GM12878 (cell line): Measurements from ENCODE around the gene ITIH1. TPM values are rescaled to one million over a fixed set of nuclear protein-coding genes. Genes with fewer than 3 reads are reported as not detected.

Experiments used
- ATAC-seq: fragments of 200-7000 bp; cut with Tn5 transposase; 3 replicates; pipeline ENCODE4 v1.9.1; 2020; ENCODE audit warnings: mild to moderate bottlenecking, moderate library complexity
- BruUV-seq: library from RNA; stranded (reverse); fragments of 400-500 nt; replicated peaks from 2 replicates; lab custom pipeline; 2021; lab: Mats Ljungman, UMichigan
- CTCF ChIA-PET: fragments of 300-600 bp; sonication (Branson Sonifier 250); formaldehyde crosslinking; extraction: SDS; loops from one replicate; lab custom pipeline; 2021; ENCODE audit warnings: inconsistent platforms; lab: Yijun Ruan, JAX
- POLR2A ChIA-PET: fragments of 350-600 bp; formaldehyde crosslinking; extraction: SDS; loops from one replicate; lab custom pipeline; 2021; ENCODE audit warnings: inconsistent platforms; lab: Charles Lee
- RAD21 ChIA-PET: fragments of 300-600 bp; sonication (Branson Sonifier 250); formaldehyde crosslinking; loops from one replicate; lab custom pipeline; 2023; ENCODE audit warnings: antibody characterized with exemption; ENCODE audit not compliant: unreplicated experiment; lab: Charles Lee
- SMC1A ChIA-PET: fragments of 300-600 bp; sonication (Branson Sonifier 250); formaldehyde crosslinking; loops from one replicate; lab custom pipeline; 2023; ENCODE audit not compliant: unreplicated experiment, uncharacterized antibody; lab: Charles Lee
- DNase-seq: peaks from one replicate; pipeline ENCODE4 v3.0.0-alpha.2; 2011; ENCODE audit warnings: low read depth, low spot score
- FAIRE-seq: peaks from 3 replicates; lab custom pipeline; 2011; peaks lifted over from hg19 to GRCh38; lab: Jason Lieb, UNC
- H2AFZ ChIP-seq: 2 replicates; pipeline ENCODE4 v1.6.0; 2011; ENCODE audit warnings: low read depth, low read length, control low read depth; ENCODE audit not compliant: control insufficient read depth
- H3K27ac ChIP-seq: 2 replicates; pipeline ENCODE4 v1.5.1; 2011; ENCODE audit warnings: control low read depth; ENCODE audit not compliant: control insufficient read depth, insufficient read depth
- H3K27me3 ChIP-seq, 2 experiments: replicated peaks in 1 of 2; 2 replicates each; pipeline versions ENCODE4 v1.6.0 to v1.6.1; 2011; ENCODE audit warnings: low read length in 1 of 2; ENCODE audit not compliant: control insufficient read depth in 2 of 2, insufficient read depth in 2 of 2
- H3K36me3 ChIP-seq, 2 experiments: 2 replicates each; pipeline ENCODE4 v1.5.1; 2011; ENCODE audit warnings: low read length in 1 of 2; ENCODE audit not compliant: control insufficient read depth in 2 of 2, insufficient read depth in 2 of 2
- H3K4me1 ChIP-seq: 2 replicates; pipeline ENCODE4 v1.6.1; 2011; ENCODE audit warnings: mild to moderate bottlenecking, low read length, moderate library complexity, mixed read lengths; ENCODE audit not compliant: control insufficient read depth, insufficient read depth
- H3K4me2 ChIP-seq: 2 replicates; pipeline ENCODE4 v1.6.0; 2011; ENCODE audit warnings: control low read depth; ENCODE audit not compliant: control insufficient read depth, insufficient read depth
- H3K4me3 ChIP-seq: fragments of 200-600 bp; sonication (generic); 2 replicates; pipeline ENCODE4 v1.5.1; 2016
- H3K79me2 ChIP-seq: 2 replicates; pipeline ENCODE4 v1.6.0; 2011; ENCODE audit warnings: low read length; ENCODE audit not compliant: control insufficient read depth, insufficient read depth
- H3K9ac ChIP-seq: 2 replicates; pipeline ENCODE4 v1.8.0; 2011; ENCODE audit warnings: low read length, control low read depth, mixed read lengths; ENCODE audit not compliant: control insufficient read depth, insufficient read depth
- H3K9me3 ChIP-seq: replicated peaks from 3 replicates; pipeline ENCODE4 v1.5.1; 2011; ENCODE audit warnings: mild to moderate bottlenecking, low read length; ENCODE audit not compliant: control insufficient read depth, insufficient read depth
- H4K20me1 ChIP-seq: 2 replicates; pipeline ENCODE4 v1.6.0; 2011; ENCODE audit not compliant: control insufficient read depth, insufficient read depth
- CEBPB ChIP-seq, 2 experiments: fragments of 150-350 bp in 1 of 2; IDR thresholded peaks; 2 replicates each; pipeline ENCODE4 v1.6.1; 2012 to 2014; ENCODE audit warnings: low read depth in 2 of 2, low read length in 2 of 2, borderline replicate concordance in 1 of 2, inconsistent platforms in 1 of 2
- CHD4 ChIP-seq: fragments of 200-600 bp; sonication (generic); IDR thresholded peaks from 2 replicates; pipeline ENCODE4 v1.6.1; 2016; ENCODE audit warnings: mild to moderate bottlenecking
- GATAD2B ChIP-seq: fragments of 450-650 bp; conservative IDR thresholded peaks from 2 replicates; pipeline ENCODE4 v1.6.1; 2017; ENCODE audit warnings: low read depth, mild to moderate bottlenecking, moderate library complexity
- KDM1A ChIP-seq: fragments of 200-600 bp; sonication (generic); IDR thresholded peaks from 2 replicates; pipeline ENCODE4 v1.6.1; 2016; ENCODE audit warnings: borderline replicate concordance
- TAF1 ChIP-seq: IDR thresholded peaks from 2 replicates; pipeline ENCODE4 v1.6.1; 2011; ENCODE audit warnings: mild to moderate bottlenecking, low read depth, low read length, borderline replicate concordance
- YBX1 ChIP-seq: fragments of 450-650 bp; IDR thresholded peaks from 2 replicates; pipeline ENCODE4 v1.6.1; 2016; ENCODE audit warnings: antibody characterized with exemption
- ZNF207 ChIP-seq: fragments of 450-650 bp; IDR thresholded peaks from 2 replicates; pipeline ENCODE4 v1.6.1; 2014; ENCODE audit warnings: antibody characterized with exemption, mild to moderate bottlenecking, borderline replicate concordance
- WGBS: methylation state at CpG from one replicate; pipeline ENCODE4 v1.1.6; 2016; ENCODE audit warnings: low lambda C conversion rate; ENCODE audit not compliant: insufficient replicate concordance, insufficient coverage; ENCODE audit errors: missing lambda C conversion rate; 5-methylcytosine and 5-hydroxymethylcytosine counted together
- in situ Hi-C: fragments of 300-500 bp; cut with MboI; formaldehyde crosslinking; loops from 9 replicates; pipeline ENCODE4 v1.14.3; 2018; ENCODE audit warnings: mixed read lengths
- intact Hi-C: fragments of 100-400 bp; cut with micrococcal nuclease; formaldehyde crosslinking; loops from one replicate; pipeline ENCODE4 v1.14.2; 2022; ENCODE audit not compliant: unreplicated experiment
- polyA plus RNA-seq, 11 experiments: library from polyadenylated mRNA; depleted of rRNA in 4 of 11; unstranded in 6 of 11; stranded (reverse) in 5 of 11; fragments of >200 nt; fragmentation: Nextera tagmentation in 4 of 11; fragmentation: Illumina TruSeq in 1 of 11; extraction: Ambion mirVana in 4 of 11; extraction: Trizol in 1 of 11; gene quantifications; 1 replicate in 1 of 11; 2 replicates in 10 of 11; pipeline versions ENCODE4 v1.2.1 to v1.2.3, GENCODE V29; 2011 to 2016; ENCODE audit warnings: inconsistent platforms in 2 of 11, missing spikeins in 2 of 11, low read depth in 1 of 11
- total RNA-seq, 4 experiments: library from RNA; depleted of rRNA in 3 of 4; stranded (reverse); fragments of >200 nt in 3 of 4; fragmentation: Illumina TruSeq in 1 of 4; extraction: Trizol in 1 of 4; gene quantifications; 2 replicates each; pipeline versions ENCODE4 v1.2.1 to v1.2.3, GENCODE V29; 2013 to 2021

The ITIH1 gene
- total and polyA plus RNA-seq, 10 of the 15 experiments (the other 5 are each of a cell fraction or from before 2014, with no cell fraction given) = 0.33 to 0.64 (median 0.44) TPM; not detected in 7

- BruUV-seq = no TSS peak
- 20% methylated on average over 4 of the region's 5 CpGs for WGBS
- no peak for TF ChIP-seq GATAD2B
- no peaks in the 10 kb centered on the region for H3K36me3 ChIP-seq
- H3K4me3 ChIP-seq = no peak overlapping the region
- H3K4me1 ChIP-seq = no peaks in the 10 kb centered on the region
- POLR2A ChIA-PET = no interaction called here
- H3K27me3 ChIP-seq = no peaks in the 10 kb centered on the region
- H3K4me2 ChIP-seq = no peak overlapping the region
- no peaks in the 10 kb centered on the region for H3K79me2 ChIP-seq
- SMC1A ChIA-PET = no interaction called here
- DNase-seq (no peak), ATAC-seq (no peak), FAIRE-seq (no peak)
- H4K20me1 ChIP-seq = no peaks in the 10 kb centered on the region; the same call in 1 of the 2 replicates
- H2AFZ ChIP-seq = no peak overlapping the region
- RAD21 ChIA-PET = no interaction called here
- intact Hi-C loops (no loop called here), in situ Hi-C loops (no loop called here)
- no peak overlapping the region for H3K27ac ChIP-seq
- H3K9me3 ChIP-seq = no peaks in the 10 kb centered on the region
- H3K9ac ChIP-seq = no peak overlapping the region
- CTCF ChIA-PET = interaction anchor here (1.2 kb wide), 1 partner anchor 10 kb away, joined by 3 read pairs; no protein-coding TSS in a partner anchor
These were observed 24.4 kb downstream of the ITIH1 start for GRCh38 chr3:52801839-52802238.

- ChIA-PET RAD21 (no interaction called here), CTCF (no interaction called here), SMC1A (no interaction called here), POLR2A (no interaction called here)
- Histone ChIP-seq H3K9me3 (no peaks in the 10 kb centered on the region), H3K4me2 (no peak overlapping the region), H3K36me3 (no peaks in the 10 kb centered on the region), H3K27ac (no peak overlapping the region), H3K4me1 (no peaks in the 10 kb centered on the region), H2AFZ (no peak overlapping the region), H3K4me3 (no peak overlapping the region), H4K20me1 (no peaks in the 10 kb centered on the region; the same call in 1 of the 2 replicates), H3K9ac (no peak overlapping the region), H3K79me2 (no peaks in the 10 kb centered on the region), H3K27me3 (no peaks in the 10 kb centered on the region)
- BruUV-seq = no TSS peak
- ATAC-seq (no peak), DNase-seq (no peak), FAIRE-seq (no peak)
- intact Hi-C loops (no loop called here), in situ Hi-C loops (no loop called here)
- TF ChIP-seq CEBPB (IDR thresholded peaks at IDR 0.05; ENCODE audit: borderline replicate concordance in 1 of 2, low read depth in 2 of 2, low read length in 2 of 2) = no peak
- no peak for TF ChIP-seq KDM1A
- no peak for TF ChIP-seq YBX1
- no peak for TF ChIP-seq CHD4
- no peak for TF ChIP-seq TAF1
- TF ChIP-seq ZNF207 = no peak
- 56% methylated on average over 16 of the region's 19 CpGs for WGBS
These were observed 28.1 kb downstream of the ITIH1 start for GRCh38 chr3:52805270-52806039.
